Measurements from ENCODE around the gene FUZ.

The FUZ gene

GRCh38 chr19:49780861-49781260 is 32.2 kb downstream of the FUZ start:
- DNase-seq (ENCODE audit: low spot score), result no peak

GRCh38 chr19:49779731-49780555 is 33.1 kb downstream of the FUZ start:
- no peak for DNase-seq (ENCODE audit: low spot score)

- DNase-seq (ENCODE audit: low spot score), result no peak
Measured at GRCh38 chr19:49776371-49776764, 36.7 kb downstream of the FUZ start.

GRCh38 chr19:49775742-49776370 is 37.2 kb downstream of the FUZ start:
- DNase-seq (ENCODE audit: low spot score), result no peak

GRCh38 chr19:49774969-49775368 is 38.1 kb downstream of the FUZ start:
- DNase-seq (ENCODE audit: low spot score), result no peak

GRCh38 chr19:49773663-49774350 is 39.3 kb downstream of the FUZ start:
- no peak for DNase-seq (ENCODE audit: low spot score)

GRCh38 chr19:49772850-49773432 is 40.2 kb downstream of the FUZ start:
- no peak for DNase-seq (ENCODE audit: low spot score)

- no peak for DNase-seq (ENCODE audit: low spot score)
Measured at GRCh38 chr19:49771674-49772139, 41.4 kb downstream of the FUZ start.

- DNase-seq (ENCODE audit: low spot score), result no peak
Measured at GRCh38 chr19:49770529-49770928, 42.6 kb downstream of the FUZ start.

GRCh38 chr19:49767967-49768581 is 45.0 kb downstream of the FUZ start:
- DNase-seq (ENCODE audit: low spot score), result no peak

GRCh38 chr19:49767381-49767780 is 45.7 kb downstream of the FUZ start:
- peak; percentile 24 for DNase-seq (ENCODE audit: low spot score)

GRCh38 chr19:49766930-49767299 is 46.2 kb downstream of the FUZ start, which contains the start of gene AP2A1:
Gene AP2A1 (plus strand): TSS chr19:49767001. CDS start chr19:49767134, 133 bp downstream.
- no peak for DNase-seq (ENCODE audit: low spot score)

- DNase-seq (ENCODE audit: low spot score), result peak; percentile 99
Measured at GRCh38 chr19:49766007-49766929, 46.8 kb downstream of the FUZ start.

GRCh38 chr19:49764341-49764740 is 48.8 kb downstream of the FUZ start:
- no peak for DNase-seq (ENCODE audit: low spot score)

- DNase-seq (ENCODE audit: low spot score), result no peak
Measured at GRCh38 chr19:49763230-49763629, 49.9 kb downstream of the FUZ start, which contains the start of gene TSKS. Gene TSKS (minus strand): TSS chr19:49763306. CDS start chr19:49763247, 59 bp downstream.

- peak; percentile 48 for DNase-seq (ENCODE audit: low spot score)
Measured at GRCh38 chr19:49761625-49762311, 51.3 kb downstream of the FUZ start.

GRCh38 chr19:49761249-49761624 is 51.9 kb downstream of the FUZ start:
- no peak for DNase-seq (ENCODE audit: low spot score)

GRCh38 chr19:49758292-49758691 is 54.8 kb downstream of the FUZ start:
- peak; percentile 75 for DNase-seq (ENCODE audit: low spot score)
